GM12892 (cell line): ENCODE data around the gene PNN.

Source experiments
- POLR2AphosphoS5 ChIP-seq: IDR thresholded peaks from 2 replicates; pipeline ENCODE4 v1.6.1; 2011; ENCODE audit warnings: low read depth, low read length, control low read depth
- TAF1 ChIP-seq: IDR thresholded peaks from 2 replicates; pipeline ENCODE4 v1.6.1; 2011; ENCODE audit warnings: low read depth, mild to moderate bottlenecking, control low read depth, low read length, borderline replicate concordance

DNA sequence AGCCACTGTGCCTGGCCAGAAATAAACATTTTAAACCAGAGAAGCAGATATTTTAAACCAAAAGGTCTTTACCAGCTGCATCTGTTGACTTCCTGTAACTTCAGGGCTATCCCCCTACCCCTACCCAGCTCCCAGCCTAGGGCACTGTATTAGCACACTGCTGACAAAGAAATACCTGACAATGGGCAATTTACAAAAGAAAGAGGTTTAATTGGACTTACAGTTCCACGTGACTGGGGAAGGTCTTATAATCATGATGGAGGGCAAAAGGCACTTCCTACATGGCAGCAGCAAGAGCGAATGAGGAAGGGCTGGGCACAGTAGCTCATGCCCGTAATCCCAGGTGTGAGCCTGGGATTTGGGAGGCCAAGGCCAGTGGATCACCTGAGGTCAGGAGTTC lies 34.9 kb upstream of the PNN start:
- no peak for TF ChIP-seq TAF1
- no peak for TF ChIP-seq POLR2AphosphoS5
